Neural progenitor cell (in vitro differentiated cells): ENCODE measurements around the gene PRPF40A.

Experiments
- EZH2 ChIP-seq: fragments of 200-600 bp; sonication (generic); IDR thresholded peaks from 2 replicates; pipeline ENCODE4 v1.6.1; 2017; ENCODE audit warnings: antibody characterized with exemption, mild to moderate bottlenecking, moderate library complexity
- EZH2phosphoT487 ChIP-seq: fragments of 200-600 bp; sonication (generic); IDR thresholded peaks from 2 replicates; pipeline ENCODE4 v1.6.1; 2017; ENCODE audit warnings: antibody characterized with exemption
- TF ChIP-seq, protein P1 (sequence below): fragments of 200-600 bp; sonication (generic); IDR thresholded peaks from 2 replicates; pipeline ENCODE4 v1.5.1; 2017; ENCODE audit warnings: antibody characterized with exemption, mild to moderate bottlenecking

DNA sequence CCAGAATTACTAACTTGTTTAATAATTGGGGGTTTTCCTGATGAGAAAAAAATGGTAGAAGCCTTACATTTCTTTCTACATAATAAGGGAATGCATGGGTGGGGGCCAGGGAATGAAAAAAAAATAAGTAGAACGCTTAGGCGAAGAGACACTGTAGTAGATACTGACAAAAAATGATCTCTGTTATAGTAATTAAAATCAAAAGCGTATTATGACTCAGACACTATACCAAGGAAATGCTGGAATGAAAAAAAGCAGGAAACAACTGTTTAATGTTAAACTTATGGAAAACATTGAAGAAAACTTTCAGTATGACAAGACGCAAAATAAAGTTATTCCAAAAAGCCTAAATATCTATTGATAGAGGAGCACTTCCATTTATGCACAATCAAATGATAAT, 42.9 kb downstream of the PRPF40A start:
- TF ChIP-seq, protein P1, sequence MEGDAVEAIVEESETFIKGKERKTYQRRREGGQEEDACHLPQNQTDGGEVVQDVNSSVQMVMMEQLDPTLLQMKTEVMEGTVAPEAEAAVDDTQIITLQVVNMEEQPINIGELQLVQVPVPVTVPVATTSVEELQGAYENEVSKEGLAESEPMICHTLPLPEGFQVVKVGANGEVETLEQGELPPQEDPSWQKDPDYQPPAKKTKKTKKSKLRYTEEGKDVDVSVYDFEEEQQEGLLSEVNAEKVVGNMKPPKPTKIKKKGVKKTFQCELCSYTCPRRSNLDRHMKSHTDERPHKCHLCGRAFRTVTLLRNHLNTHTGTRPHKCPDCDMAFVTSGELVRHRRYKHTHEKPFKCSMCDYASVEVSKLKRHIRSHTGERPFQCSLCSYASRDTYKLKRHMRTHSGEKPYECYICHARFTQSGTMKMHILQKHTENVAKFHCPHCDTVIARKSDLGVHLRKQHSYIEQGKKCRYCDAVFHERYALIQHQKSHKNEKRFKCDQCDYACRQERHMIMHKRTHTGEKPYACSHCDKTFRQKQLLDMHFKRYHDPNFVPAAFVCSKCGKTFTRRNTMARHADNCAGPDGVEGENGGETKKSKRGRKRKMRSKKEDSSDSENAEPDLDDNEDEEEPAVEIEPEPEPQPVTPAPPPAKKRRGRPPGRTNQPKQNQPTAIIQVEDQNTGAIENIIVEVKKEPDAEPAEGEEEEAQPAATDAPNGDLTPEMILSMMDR = no peak
- TF ChIP-seq EZH2 = no peak
- TF ChIP-seq EZH2phosphoT487 = no peak
